HepG2 (cell line): Measurements from ENCODE around the gene EMC9. TPM values are rescaled to one million over a fixed set of nuclear protein-coding genes. Genes with fewer than 3 reads are reported as not detected.
A peak's percentile ranks its signal among the peaks of the same experiment; 100 is the strongest.

Experiments
- EP300 ChIP-seq, 3 experiments: sonication (generic) in 1 of 3; formaldehyde crosslinking in 1 of 3; IDR thresholded peaks; 2 replicates each; pipeline versions ENCODE4 v1.5.1 to v1.6.1; 2011 to 2020; ENCODE audit warnings: low read depth in 2 of 3, low read length in 2 of 3, borderline replicate concordance in 1 of 3, improper control_type of control experiment in 1 of 3, mild to moderate bottlenecking in 1 of 3, missing genetic modification reagents in 1 of 3, moderate library complexity in 1 of 3
- GTF2F1 ChIP-seq: fragments of 150-350 bp; IDR thresholded peaks from 2 replicates; pipeline ENCODE4 v1.6.1; 2014; ENCODE audit warnings: low read length
- HINFP ChIP-seq: sonication (generic); formaldehyde crosslinking; IDR thresholded peaks from 2 replicates; pipeline ENCODE4 v1.4.0; 2020; ENCODE audit warnings: low read depth, mild to moderate bottlenecking, missing genetic modification reagents
- KLF16 ChIP-seq, 2 experiments: sonication (generic) in 1 of 2; formaldehyde crosslinking in 1 of 2; IDR thresholded peaks; 2 replicates each; pipeline versions ENCODE4 v1.6.1 to v1.8.0; 2016 to 2023; ENCODE audit warnings: missing genetic modification reagents in 2 of 2, missing compliant biosample characterization in 1 of 2
- MZF1 ChIP-seq: sonication (generic); formaldehyde crosslinking; IDR thresholded peaks from 2 replicates; pipeline ENCODE4 v1.8.1; 2023; ENCODE audit warnings: mild to moderate bottlenecking, missing genetic modification reagents, borderline replicate concordance
- PBX3 ChIP-seq: sonication (generic); formaldehyde crosslinking; IDR thresholded peaks from 2 replicates; pipeline ENCODE4 v1.8.1; 2023; ENCODE audit warnings: missing genetic modification reagents, inconsistent platforms, borderline replicate concordance
- PREB ChIP-seq: sonication (generic); formaldehyde crosslinking; IDR thresholded peaks from 2 replicates; pipeline ENCODE4 v1.4.0; 2020; ENCODE audit warnings: missing genetic modification reagents
- SAFB2 ChIP-seq: sonication (generic); formaldehyde crosslinking; IDR thresholded peaks from 2 replicates; pipeline ENCODE4 v1.5.1; 2020; ENCODE audit warnings: missing genetic modification reagents, low read depth, mild to moderate bottlenecking, borderline replicate concordance
- SMYD3 ChIP-seq: sonication (generic); formaldehyde crosslinking; IDR thresholded peaks from 2 replicates; pipeline ENCODE4 v1.8.1; 2023; ENCODE audit warnings: mild to moderate bottlenecking, missing genetic modification reagents
- TCF7L2 ChIP-seq: IDR thresholded peaks from 2 replicates; pipeline ENCODE4 v1.6.1; 2011; ENCODE audit warnings: mild to moderate bottlenecking, low read depth, low read length, moderate library complexity
- ZNF274 ChIP-seq: sonication (generic); formaldehyde crosslinking; IDR thresholded peaks from 2 replicates; pipeline ENCODE4 v1.5.1; 2020; ENCODE audit warnings: mild to moderate bottlenecking, missing genetic modification reagents
- ZNF660 ChIP-seq: sonication (generic); formaldehyde crosslinking; IDR thresholded peaks from 2 replicates; pipeline ENCODE4 v1.5.1; 2020; ENCODE audit warnings: mild to moderate bottlenecking, low read depth, missing genetic modification reagents, borderline replicate concordance
- ZNF709 ChIP-seq: sonication (generic); formaldehyde crosslinking; IDR thresholded peaks from 2 replicates; pipeline ENCODE4 v1.5.0; 2020; ENCODE audit warnings: mild to moderate bottlenecking, missing genetic modification reagents
- ZNF776 ChIP-seq: sonication (generic); formaldehyde crosslinking; IDR thresholded peaks from 2 replicates; pipeline ENCODE4 v1.4.0; 2020; ENCODE audit warnings: mild to moderate bottlenecking, missing genetic modification reagents
- ZNF782 ChIP-seq: sonication (generic); formaldehyde crosslinking; IDR thresholded peaks from 2 replicates; pipeline ENCODE4 v1.4.0; 2020; ENCODE audit warnings: missing genetic modification reagents, mild to moderate bottlenecking, borderline replicate concordance
- polyA plus RNA-seq, 8 experiments: library from polyadenylated mRNA; depleted of rRNA in 3 of 8; stranded (reverse) in 7 of 8; unstranded in 1 of 8; fragments of >200 nt; fragmentation: Illumina TruSeq in 4 of 8; extraction: Trizol in 4 of 8; gene quantifications; 2 replicates each; pipeline versions ENCODE4 v1.2.1 to v1.2.3, GENCODE V29; 2011 to 2016; ENCODE audit warnings: low read depth in 4 of 8, missing spikeins in 1 of 8, mixed read lengths in 1 of 8; ENCODE audit not compliant: insufficient read depth in 1 of 8
- total RNA-seq, 5 experiments: library from RNA; depleted of rRNA; stranded (reverse); fragments of >200 nt; fragmentation: Illumina TruSeq; extraction: Trizol; gene quantifications; 2 replicates each; pipeline ENCODE4 v1.2.3, GENCODE V29; 2016; ENCODE audit warnings: low read depth in 1 of 5
- TF ChIP-seq, protein P1 (sequence below): sonication (generic); formaldehyde crosslinking; IDR thresholded peaks from 2 replicates; pipeline ENCODE4 v1.5.0; 2020; ENCODE audit warnings: mild to moderate bottlenecking, missing genetic modification reagents, moderate library complexity
- TF ChIP-seq, protein P2 (sequence below): sonication (generic); formaldehyde crosslinking; conservative IDR thresholded peaks from 2 replicates; pipeline ENCODE4 v1.4.0; 2020; ENCODE audit warnings: missing genetic modification reagents
- TF ChIP-seq, protein P3 (sequence below): sonication (generic); formaldehyde crosslinking; IDR thresholded peaks from 2 replicates; pipeline ENCODE4 v1.8.1; 2023; ENCODE audit warnings: mild to moderate bottlenecking, missing genetic modification reagents, borderline replicate concordance

Gene EMC9
- total and polyA plus RNA-seq, 2 of the 13 experiments (the other 11 are each of a cell fraction or from before 2014, with no cell fraction given), result 60.5 to 78.7 TPM

GRCh38 chr14:24093901-24094840 lies 47.2 kb downstream of the EMC9 start, which contains the start of gene PCK2 (continued):
- TF ChIP-seq PBX3 (peak; percentile 92), HINFP (CRISPR knock-in tag) (peak; percentile 90; the same call in 1 of the 2 replicates), SMYD3 (CRISPR knock-in tag) (peak; percentile 95), ZNF776 (peak; percentile 98), PREB (peak; percentile 95), ZNF709 (CRISPR knock-in tag) (no peak), ZNF782 (CRISPR knock-in tag) (peak; percentile 91; the same call in 1 of the 2 replicates), ZNF660 (CRISPR knock-in tag) (peak; percentile 94; the same call in 1 of the 2 replicates), EP300 (IDR thresholded peaks at IDR 0.05; ENCODE audit: low read depth in 2 of 2, low read length in 2 of 2) (peak; percentile 23 to 86; a peak in 3 of 4 replicates), EP300 (CRISPR knock-in tag; IDR thresholded peaks at IDR 0.05; ENCODE audit: borderline replicate concordance) (peak; percentile 73), MZF1 (peak; percentile 86; the same call in 1 of the 2 replicates), ZNF274 (CRISPR knock-in tag) (peak; percentile 98), KLF16 (CRISPR knock-in tag; IDR thresholded peaks at IDR 0.05) (peak; percentile 81 to 100; a peak in 3 of 4 replicates), SAFB2 (CRISPR knock-in tag) (peak; percentile 99), GTF2F1 (0 out of 2 replicates have a peak, but pooled peaks have one; percentile 26), TCF7L2 (no peak)
- TF ChIP-seq, protein P1, sequence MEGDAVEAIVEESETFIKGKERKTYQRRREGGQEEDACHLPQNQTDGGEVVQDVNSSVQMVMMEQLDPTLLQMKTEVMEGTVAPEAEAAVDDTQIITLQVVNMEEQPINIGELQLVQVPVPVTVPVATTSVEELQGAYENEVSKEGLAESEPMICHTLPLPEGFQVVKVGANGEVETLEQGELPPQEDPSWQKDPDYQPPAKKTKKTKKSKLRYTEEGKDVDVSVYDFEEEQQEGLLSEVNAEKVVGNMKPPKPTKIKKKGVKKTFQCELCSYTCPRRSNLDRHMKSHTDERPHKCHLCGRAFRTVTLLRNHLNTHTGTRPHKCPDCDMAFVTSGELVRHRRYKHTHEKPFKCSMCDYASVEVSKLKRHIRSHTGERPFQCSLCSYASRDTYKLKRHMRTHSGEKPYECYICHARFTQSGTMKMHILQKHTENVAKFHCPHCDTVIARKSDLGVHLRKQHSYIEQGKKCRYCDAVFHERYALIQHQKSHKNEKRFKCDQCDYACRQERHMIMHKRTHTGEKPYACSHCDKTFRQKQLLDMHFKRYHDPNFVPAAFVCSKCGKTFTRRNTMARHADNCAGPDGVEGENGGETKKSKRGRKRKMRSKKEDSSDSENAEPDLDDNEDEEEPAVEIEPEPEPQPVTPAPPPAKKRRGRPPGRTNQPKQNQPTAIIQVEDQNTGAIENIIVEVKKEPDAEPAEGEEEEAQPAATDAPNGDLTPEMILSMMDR, result peak; percentile 66
- TF ChIP-seq, protein P2, sequence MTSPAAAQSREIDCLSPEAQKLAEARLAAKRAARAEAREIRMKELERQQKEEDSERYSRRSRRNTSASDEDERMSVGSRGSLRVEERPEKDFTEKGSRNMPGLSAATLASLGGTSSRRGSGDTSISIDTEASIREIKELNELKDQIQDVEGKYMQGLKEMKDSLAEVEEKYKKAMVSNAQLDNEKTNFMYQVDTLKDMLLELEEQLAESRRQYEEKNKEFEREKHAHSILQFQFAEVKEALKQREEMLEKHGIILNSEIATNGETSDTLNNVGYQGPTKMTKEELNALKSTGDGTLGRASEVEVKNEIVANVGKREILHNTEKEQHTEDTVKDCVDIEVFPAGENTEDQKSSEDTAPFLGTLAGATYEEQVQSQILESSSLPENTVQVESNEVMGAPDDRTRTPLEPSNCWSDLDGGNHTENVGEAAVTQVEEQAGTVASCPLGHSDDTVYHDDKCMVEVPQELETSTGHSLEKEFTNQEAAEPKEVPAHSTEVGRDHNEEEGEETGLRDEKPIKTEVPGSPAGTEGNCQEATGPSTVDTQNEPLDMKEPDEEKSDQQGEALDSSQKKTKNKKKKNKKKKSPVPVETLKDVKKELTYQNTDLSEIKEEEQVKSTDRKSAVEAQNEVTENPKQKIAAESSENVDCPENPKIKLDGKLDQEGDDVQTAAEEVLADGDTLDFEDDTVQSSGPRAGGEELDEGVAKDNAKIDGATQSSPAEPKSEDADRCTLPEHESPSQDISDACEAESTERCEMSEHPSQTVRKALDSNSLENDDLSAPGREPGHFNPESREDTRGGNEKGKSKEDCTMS (CRISPR knock-in tag), result no peak
- TF ChIP-seq, protein P3, sequence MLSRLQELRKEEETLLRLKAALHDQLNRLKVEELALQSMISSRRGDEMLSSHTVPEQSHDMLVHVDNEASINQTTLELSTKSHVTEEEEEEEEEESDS (CRISPR knock-in tag), result peak; percentile 96; the same call in 1 of the 2 replicates
